NCI-H524 treated with DMSO at 0.1 percent for 48 hours (cell line): ENCODE results near the gene MMUT.
"Not testable (repeated sequence)": the region's sequence is repeated elsewhere in the genome, so short reads cannot be mapped to it uniquely, and the experiment has no call there.

ENCODE experiments used
- DNase-seq: peaks from one replicate; lab custom pipeline; 2025; lab: John Stamatoyannopoulos, UW

Gene MMUT

DNA sequence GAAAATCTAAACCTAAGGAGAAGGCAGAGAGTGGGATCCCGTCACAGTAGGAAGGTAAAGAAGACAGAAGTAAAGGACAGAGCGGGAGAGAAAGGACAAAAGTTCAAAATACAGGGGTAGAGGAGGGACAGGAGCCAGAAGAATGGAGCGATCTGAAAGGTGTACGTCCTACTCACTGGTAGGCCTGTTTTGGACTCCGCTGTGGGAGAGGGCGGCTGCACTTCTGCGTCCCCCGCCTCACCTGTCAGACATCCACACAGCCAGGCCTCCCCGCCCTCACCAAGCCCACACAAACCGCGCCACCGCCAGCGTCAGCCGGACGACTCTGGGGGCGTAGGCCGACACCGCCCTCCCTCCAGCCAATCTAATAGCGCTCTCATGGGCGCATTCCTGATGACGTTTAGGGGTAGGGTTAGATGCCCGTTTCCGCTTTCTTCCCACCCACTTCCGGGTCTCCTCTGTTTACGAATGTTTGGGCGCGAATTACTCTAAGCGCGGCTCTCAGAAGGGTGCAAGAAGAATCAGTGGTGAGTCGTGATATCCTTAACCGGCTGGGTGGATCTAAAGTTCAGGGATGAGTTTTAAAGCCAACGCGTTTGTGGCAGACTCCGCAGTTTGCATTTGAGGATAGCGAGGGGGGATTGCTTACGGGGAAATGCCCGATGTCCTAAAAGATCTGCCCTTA, at the start of gene MMUT, which contains the start of gene CENPQ:
Gene MMUT (minus strand): TSS at position 327 of the 685 bp plus-strand sequence. CDS start 3,787 bp downstream, outside the sequence.
Gene CENPQ (plus strand): TSS at position 444 of the 685 bp plus-strand sequence. CDS start 6,807 bp downstream, outside the sequence.
- DNase-seq: peak; percentile 75

GRCh38 chr6:49509342-49509741, 46.3 kb upstream of the MMUT start:
- DNase-seq: no peak

- DNase-seq: no peak
Measured at GRCh38 chr6:49506569-49507111, 43.6 kb upstream of the MMUT start.

DNA sequence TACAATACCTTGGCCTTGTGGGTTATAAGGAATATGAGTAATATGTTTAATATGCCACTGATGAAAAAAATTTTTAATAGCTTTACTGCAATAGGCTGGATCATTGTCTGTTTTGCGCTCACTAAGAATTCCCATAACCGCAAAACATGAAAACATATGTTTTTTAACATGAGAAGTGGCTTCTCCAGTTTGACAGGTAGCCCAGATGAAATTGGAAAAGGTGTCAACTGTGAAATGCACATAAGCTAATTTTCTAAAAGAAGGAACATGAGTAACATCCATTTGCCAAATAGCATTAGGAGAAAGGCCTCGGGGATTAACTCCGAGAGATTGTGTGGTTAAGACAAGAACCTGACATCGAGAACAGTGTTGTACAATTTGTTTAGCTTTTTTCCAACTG, 41.6 kb upstream of the MMUT start:
- no peak for DNase-seq

GRCh38 chr6:49499623-49500022, 36.6 kb upstream of the MMUT start, which contains the start of gene GLYATL3:
TSS of gene GLYATL3 (plus strand) at chr6:49499923. CDS start at chr6:49511991, 12,068 bp downstream.
- no peak for DNase-seq

- DNase-seq: no peak
Measured at GRCh38 chr6:49499126-49499525, 36.1 kb upstream of the MMUT start.

DNA sequence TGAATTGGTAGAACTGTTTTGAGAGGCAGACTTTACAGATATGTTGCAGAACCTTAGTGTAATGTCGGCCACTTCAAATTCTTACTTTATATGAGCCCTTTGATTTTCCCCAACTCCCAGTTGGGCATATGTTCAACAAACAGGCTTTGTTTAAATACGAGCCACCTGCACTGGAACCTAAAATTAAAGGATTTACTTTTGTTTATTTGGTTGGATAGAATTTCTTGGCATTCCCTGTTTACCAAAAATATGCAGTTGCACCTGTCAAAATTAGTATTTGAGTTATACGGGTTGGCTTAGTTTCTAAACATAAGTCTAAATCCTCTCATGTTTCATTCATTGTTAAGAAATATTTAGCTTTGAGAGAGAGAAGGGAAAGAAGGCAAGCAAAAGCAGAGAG, 34.3 kb upstream of the MMUT start:
- no peak for DNase-seq

GRCh38 chr6:49490633-49491032, 27.6 kb upstream of the MMUT start:
- DNase-seq: no peak

DNA sequence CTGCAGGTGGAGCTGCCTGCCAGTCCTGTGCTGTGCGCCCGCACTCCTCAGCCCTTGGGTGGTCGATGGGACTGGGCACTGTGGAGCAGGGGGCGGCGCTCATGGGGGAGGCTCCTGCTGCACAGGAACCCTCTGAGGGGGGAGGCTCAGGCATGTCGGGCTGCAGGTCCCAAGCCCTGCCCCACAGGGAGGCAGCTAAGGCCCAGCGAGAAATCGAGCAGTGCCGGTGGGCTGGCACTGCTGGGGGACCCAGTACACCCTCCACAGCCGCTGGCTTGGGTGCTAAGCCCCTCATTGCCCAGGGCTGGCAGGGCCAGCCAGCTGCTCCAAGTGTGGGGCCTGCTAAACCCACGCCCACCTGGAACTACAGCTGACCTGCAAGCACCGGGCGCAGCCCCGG, 20.3 kb upstream of the MMUT start:
- DNase-seq: not testable (repeated sequence)

DNA sequence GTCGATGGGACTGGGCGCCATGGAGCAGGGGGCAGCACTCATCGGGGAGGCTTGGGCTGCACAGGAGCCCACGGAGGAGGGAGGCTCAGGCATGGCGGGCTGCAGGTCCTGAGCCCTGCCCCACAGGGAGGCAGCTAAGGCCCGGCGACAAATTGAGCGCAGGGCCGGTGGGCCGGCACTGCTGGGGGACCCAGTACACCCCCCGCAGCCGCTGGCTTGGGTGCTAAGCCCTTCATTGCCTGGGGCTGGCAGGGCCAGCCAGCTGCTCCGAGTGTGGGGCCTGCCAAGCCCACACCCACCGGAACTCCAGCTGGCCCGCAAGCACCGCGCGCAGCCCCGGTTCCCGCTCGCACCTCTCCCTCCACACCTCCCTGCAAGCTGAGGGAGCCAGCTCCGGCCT, 18.8 kb upstream of the MMUT start:
- not testable (repeated sequence) for DNase-seq

DNA sequence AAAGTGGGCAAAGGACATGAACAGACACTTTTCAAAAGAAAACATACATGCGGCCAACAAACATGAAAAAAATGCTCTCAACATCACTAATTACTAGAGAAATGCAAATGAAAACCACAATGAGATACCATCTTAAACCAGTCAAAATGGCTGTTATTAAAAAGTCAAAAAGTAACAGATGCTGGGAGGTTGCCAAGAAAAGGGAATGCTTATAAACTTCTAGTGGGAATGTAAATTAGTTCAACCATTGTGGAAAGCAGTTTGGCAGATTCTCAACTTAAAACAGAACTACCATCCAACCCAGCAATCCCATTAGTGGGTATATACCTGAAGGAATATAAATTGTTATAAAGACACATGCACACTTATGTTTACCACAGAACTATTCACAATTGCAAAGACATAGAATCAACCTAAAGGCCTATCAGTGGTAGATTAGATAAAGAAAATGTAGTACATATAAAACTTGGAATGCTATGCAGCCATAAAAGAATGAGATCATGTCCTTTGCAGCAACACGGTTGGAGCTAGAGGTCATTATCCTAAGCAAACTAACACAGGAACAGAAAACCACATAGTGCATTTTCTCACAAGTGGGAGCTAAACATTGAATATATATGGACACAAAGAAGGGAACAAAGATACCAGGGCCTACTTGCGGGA, 16.4 kb upstream of the MMUT start:
- no peak for DNase-seq

GRCh38 chr6:49476564-49476963, 13.5 kb upstream of the MMUT start:
- not testable (repeated sequence) for DNase-seq

GRCh38 chr6:49468042-49468441, 5.0 kb upstream of the MMUT start:
- DNase-seq: no peak

GRCh38 chr6:49464691-49465090, 1.6 kb upstream of the MMUT start:
- DNase-seq: no peak

DNA sequence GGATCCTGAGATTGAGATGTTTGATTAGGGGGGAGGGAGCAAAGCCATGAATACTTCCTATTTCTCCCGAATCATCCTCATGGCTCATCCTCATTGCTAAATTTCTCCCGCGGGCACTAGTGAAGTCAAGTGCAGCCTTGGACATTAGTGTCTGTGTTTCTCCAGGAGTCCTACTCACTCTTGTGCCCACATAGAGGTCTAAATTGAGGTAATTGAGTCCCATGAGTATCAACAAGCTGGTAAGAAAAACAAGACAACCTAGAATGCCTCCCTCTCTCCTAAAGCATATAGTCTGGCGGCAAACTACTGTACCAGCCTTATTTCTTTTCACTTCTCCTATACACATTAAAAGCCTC, 537 bp upstream of the MMUT start:
- no peak for DNase-seq

GRCh38 chr6:49462599-49462926, 490 bp downstream of the MMUT start:
- DNase-seq: no peak

DNA sequence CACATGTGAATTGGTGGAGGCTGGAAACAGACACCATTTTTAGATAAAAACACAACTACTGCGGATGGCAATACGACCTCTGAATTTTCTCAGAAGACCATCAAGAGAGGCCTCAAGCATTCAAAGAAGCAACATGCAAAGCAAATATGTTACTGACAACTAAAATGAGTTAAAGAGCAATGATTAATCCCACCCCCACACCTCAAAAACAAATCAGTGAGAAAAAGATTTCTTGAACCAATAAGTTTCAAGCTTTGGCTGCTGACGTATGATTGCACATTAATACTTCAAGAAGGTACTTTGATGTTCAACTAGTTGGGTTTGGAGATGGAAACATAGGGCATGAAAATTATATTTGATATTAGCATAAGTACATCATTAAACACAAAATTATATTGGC, 982 bp downstream of the MMUT start:
- no peak for DNase-seq

- DNase-seq: no peak
Measured at GRCh38 chr6:49457771-49458170, 5.3 kb downstream of the MMUT start.

- DNase-seq: no peak
Measured at GRCh38 chr6:49454787-49455709, 8.0 kb downstream of the MMUT start.

- DNase-seq: no peak
Measured at GRCh38 chr6:49453221-49453620, 9.8 kb downstream of the MMUT start.

- no peak for DNase-seq
Measured at GRCh38 chr6:49430866-49431265, 32.2 kb downstream of the MMUT start.

- DNase-seq: no peak
Measured at GRCh38 chr6:49430187-49430586, 32.9 kb downstream of the MMUT start.
